H7 (cell line): ENCODE data around the gene SEC61B. TPM values are rescaled to one million over a fixed set of nuclear protein-coding genes. Genes with fewer than 3 reads are reported as not detected.
"Not testable (repeated sequence)": the region's sequence is repeated elsewhere in the genome, so short reads cannot be mapped to it uniquely, and the experiment has no call there.

Experiments used
- DNase-seq: peaks from one replicate; pipeline ENCODE4 v3.0.0; 2012
- H3K27me3 ChIP-seq: 2 replicates; pipeline ENCODE4 v1.6.0; 2011; ENCODE audit warnings: mild to moderate bottlenecking, low read length; ENCODE audit not compliant: control insufficient read depth, insufficient read depth
- H3K36me3 ChIP-seq: replicated peaks from 2 replicates; pipeline ENCODE4 v1.5.1; 2011; ENCODE audit warnings: low read length; ENCODE audit not compliant: control insufficient read depth, insufficient read depth
- H3K4me3 ChIP-seq: 2 replicates; pipeline ENCODE4 v1.5.1; 2011; ENCODE audit warnings: low read depth, mild to moderate bottlenecking, control low read depth, low read length, moderate library complexity; ENCODE audit not compliant: insufficient read depth
- total RNA-seq: library from RNA; depleted of rRNA; stranded (reverse); fragments of >200 nt; shearing (Covaris generic); gene quantifications from 2 replicates; pipeline ENCODE4 v1.2.3, GENCODE V29; 2014

Gene SEC61B
- total RNA-seq, 1 experiment from 2014 or later, result 150 TPM

DNA sequence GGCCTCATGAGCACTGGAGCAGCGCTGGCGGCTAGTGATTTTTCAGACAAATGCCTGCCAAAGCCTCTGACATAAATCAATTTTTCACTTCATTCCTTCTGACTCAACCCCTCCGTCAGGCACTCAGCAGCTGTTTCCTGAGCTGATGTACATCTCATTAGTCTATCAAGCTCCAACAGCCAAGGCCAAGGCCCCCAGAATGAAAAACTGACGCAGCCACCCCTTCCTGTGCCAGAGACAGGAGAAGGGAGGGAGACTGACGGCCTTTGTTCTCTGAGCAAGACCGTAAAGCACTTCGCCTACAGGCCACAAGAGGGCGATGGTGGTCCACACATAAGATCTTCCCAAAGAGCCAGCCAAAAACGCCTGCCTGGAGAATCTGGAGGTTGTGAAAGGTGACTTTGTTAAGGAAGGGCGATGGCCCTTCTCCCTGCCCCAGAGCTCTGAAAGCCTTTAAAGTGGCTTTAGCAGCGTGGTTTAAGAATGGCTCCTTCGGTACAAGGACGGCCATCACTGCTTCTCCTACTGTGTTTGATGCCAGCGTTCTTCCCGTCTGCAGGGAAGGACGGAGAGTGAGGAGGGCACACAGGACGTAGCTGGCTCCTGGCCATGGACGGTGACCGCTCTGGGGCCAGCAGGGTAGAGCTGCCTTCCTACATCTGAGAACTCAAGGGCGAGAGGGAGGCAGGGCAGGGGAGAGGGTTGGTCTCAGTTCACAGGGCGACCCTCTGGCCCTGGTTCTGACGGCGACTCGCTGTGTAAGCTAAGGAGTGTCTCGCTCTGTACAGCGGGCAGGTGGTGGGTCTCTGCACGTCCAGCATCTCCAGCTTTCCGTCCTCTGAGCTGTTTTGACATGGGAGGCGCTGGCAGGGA, 37.4 kb upstream of the SEC61B start:
- no peaks in the 10 kb centered on the region for H3K36me3 ChIP-seq
- no peak overlapping the region for H3K4me3 ChIP-seq

GRCh38 chr9:99185348-99185632, 36.8 kb upstream of the SEC61B start:
- DNase-seq, result no peak
- Histone ChIP-seq H3K27me3 (no peaks in the 10 kb centered on the region), H3K4me3 (no peak overlapping the region), H3K36me3 (no peaks in the 10 kb centered on the region)

More for the DNA sequence above, 37.4 kb upstream of the SEC61B start:
- H3K27me3 ChIP-seq, result no peaks in the 10 kb centered on the region
- DNase-seq, result peak; percentile 87

DNA sequence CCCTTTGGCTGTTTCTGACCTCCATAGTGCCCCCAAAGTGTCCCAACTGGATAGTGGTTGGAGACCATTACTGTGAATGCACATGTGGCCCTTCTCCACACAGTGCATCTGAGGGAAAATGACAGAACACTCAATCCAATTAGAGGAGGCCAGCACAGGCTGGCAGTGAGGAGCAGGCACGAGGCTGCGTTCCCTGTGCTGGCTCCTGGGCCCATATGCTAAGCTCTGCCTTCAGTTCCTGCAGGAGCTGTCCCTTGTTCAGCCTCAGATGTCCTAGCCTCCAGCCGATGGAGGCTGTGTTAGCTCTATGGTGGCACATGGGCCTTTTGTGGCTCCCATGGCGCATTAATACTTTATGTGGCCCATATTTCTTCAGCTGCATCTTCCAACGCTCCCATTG, 36.1 kb upstream of the SEC61B start:
- Histone ChIP-seq H3K36me3 (no peaks in the 10 kb centered on the region), H3K4me3 (no peak overlapping the region), H3K27me3 (no peaks in the 10 kb centered on the region)
- DNase-seq, result no peak

DNA sequence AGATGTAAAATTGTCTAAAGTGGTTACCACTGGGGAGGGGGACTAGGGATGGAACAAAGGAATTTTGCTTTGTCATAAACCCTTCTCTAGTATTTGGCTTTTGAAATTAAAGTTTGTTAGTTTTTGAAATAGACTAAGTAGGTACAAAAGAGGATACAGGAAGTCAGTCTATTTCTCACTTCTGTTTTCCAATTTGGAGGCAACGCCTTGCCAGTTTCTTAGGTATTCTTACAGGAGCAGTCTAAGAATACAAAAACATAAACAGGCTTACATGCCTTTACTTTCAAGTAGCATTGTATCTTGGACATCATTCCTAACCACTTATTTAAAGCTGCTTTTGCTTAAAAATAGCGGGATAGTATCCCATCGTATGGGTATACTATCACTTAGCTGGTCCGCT, 34.8 kb upstream of the SEC61B start:
- no peaks in the 10 kb centered on the region for H3K27me3 ChIP-seq
- DNase-seq, result no peak

GRCh38 chr9:99189186-99189585, 32.9 kb upstream of the SEC61B start:
- Histone ChIP-seq H3K4me3 (no peak overlapping the region), H3K27me3 (no peaks in the 10 kb centered on the region), H3K36me3 (no peaks in the 10 kb centered on the region)
- DNase-seq, result no peak

More for the DNA sequence above, 34.8 kb upstream of the SEC61B start:
- Histone ChIP-seq H3K4me3 (no peak overlapping the region), H3K36me3 (no peaks in the 10 kb centered on the region)

DNA sequence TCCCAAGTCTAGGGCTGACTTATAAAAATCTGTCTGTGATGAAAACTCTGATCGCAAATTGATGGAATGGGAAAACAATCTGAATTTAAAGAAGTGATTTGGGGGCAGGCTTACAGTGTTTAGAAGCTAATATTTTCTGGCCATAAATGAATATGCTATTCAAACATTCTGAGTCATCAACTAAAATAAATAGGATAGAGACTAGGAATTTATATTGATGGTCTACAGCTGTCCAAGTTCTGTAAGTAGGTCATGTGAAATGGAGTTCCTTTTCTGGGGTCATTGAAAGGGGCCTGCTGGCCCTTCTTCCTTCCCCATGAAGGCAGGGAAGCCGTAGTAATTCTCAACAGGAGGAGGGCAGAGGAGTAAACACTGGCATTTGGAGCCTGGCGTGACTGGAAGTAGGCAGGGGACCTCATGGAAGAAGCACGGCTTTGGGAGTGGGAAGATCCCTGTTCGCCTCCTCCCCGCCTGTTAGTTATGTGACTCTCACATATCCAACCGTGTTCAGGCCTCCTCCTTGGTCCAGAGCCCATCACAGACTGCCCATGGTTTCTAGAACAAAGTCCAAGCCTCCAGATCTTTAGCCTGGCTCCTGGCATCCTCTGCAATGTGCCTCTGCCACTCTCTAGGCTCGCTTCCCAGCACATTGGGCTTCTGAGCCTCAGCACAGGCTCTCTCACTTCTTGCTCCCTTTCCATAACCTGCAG, 32.0 kb upstream of the SEC61B start:
- no peak overlapping the region for H3K4me3 ChIP-seq
- no peaks in the 10 kb centered on the region for H3K36me3 ChIP-seq
- no peaks in the 10 kb centered on the region for H3K27me3 ChIP-seq

DNA sequence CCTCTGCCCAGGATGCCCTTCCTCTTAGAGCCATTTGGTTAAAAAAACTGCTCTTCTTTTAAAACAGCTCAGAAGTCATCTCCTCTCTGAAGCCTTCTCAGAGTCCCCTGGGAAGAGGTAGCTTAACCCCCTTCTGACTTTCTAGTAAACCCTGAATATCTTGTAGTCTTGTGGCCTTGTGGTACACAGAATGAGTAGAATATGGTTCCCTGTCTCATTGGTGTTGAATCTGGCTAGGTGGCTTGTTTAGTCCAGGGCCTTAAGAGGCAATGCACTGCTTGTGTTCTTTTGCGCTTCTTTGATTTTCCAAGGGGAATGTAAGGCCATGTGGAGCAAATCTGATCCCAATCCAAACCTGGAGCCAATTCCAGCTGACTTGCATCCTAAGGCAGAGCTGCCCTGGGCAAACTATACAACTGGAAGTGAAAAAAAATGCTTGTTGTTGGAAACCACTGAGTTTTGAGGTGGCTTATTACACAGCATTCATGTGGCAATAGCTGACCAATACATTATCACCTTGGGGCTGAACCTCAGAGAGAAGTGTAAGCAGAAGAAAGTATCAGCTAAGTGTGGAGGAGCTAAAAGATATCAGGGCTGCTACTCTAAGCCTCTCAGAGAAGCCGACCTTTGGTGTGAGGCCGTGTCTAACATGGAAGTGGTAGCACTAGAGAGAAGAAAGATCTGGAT, 31.3 kb upstream of the SEC61B start:
- Histone ChIP-seq H3K4me3 (no peak overlapping the region), H3K36me3 (no peaks in the 10 kb centered on the region), H3K27me3 (no peaks in the 10 kb centered on the region)
- no peak for DNase-seq

More for the DNA sequence above, 32.0 kb upstream of the SEC61B start:
- DNase-seq, result no peak

DNA sequence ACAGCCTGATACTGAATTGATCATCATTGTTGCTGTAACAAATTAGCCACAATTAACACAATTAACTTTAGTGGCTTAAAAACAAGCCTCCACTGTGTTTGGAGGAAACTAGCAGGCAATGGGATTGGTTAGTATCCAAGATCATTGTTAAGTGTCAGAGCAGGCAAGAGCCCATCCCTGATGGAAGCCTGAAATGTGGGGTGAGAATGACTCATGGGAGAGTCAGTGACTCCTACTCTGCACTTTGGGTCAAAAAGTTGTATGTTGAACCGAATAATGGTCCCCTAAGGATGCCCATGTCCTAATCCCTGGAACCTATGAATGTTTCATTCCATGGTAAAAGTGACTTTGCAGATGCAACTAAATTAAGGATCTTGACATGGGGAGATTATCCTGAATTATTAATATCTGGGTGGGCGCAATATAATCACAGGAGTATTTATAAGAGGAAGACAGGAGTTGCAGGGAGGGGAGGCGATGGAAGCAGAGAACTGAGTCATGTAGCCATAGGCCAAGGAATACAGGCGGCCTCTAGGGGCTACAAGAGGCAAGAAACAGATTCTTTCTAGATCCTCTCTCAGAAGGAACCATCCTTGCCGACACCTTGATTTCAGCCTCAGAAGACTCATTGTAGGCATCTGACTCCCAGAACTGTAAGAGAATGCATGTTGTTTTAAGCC, 29.2 kb upstream of the SEC61B start:
- no peak for DNase-seq
- no peak overlapping the region for H3K4me3 ChIP-seq

GRCh38 chr9:99193466-99193821, 28.6 kb upstream of the SEC61B start:
- Histone ChIP-seq H3K27me3 (no peaks in the 10 kb centered on the region), H3K36me3 (no peaks in the 10 kb centered on the region), H3K4me3 (no peak overlapping the region)
- DNase-seq, result no peak

More for the DNA sequence above, 29.2 kb upstream of the SEC61B start:
- Histone ChIP-seq H3K36me3 (no peaks in the 10 kb centered on the region), H3K27me3 (no peaks in the 10 kb centered on the region)

DNA sequence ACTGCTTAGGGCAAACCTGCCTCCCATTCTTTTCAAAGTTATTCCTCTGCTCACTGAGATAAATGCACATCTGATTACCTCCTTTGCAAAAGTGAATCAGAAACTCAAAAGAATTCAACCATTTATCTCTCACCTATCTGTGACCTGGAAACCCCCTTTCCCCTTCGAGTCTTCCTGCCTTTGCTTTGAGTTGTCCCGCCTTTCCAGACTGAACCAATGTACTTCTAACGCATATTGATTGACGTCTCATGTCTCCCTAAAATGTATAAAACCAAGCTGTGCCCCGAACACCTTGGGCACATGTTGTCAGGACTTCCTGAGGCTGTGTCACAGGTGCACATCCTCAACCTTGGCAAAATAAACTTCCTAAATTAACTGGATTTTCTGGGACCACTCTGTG, 25.6 kb upstream of the SEC61B start:
- DNase-seq, H3K4me3 ChIP-seq, H3K36me3 ChIP-seq, H3K27me3 ChIP-seq: not testable (repeated sequence)

- Histone ChIP-seq H3K36me3 (no peaks in the 10 kb centered on the region), H3K27me3 (no peaks in the 10 kb centered on the region), H3K4me3 (no peak overlapping the region)
- no peak for DNase-seq
Observed at GRCh38 chr9:99197124-99197630, 24.9 kb upstream of the SEC61B start.

DNA sequence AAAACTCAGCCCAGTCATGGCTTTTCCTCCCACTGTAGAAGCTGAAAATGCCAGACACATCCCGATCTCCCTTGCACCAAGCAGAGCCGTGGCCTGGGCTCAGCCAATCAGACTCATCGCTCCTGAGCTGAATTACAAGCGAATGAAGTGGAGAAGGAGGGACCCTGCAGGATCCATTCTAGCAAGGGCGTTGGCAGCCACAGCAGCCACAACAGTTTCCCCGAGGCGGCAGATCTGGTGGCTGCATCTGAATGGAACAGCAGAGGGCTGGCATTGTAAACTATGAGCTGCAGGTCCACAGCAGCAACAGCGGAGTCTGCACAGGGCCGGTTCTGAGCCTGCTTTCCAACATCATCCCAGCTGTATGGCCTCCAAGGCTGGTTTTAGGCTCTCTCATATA, 24.1 kb upstream of the SEC61B start:
- no peaks in the 10 kb centered on the region for H3K27me3 ChIP-seq
- DNase-seq, result peak; percentile 35
- H3K36me3 ChIP-seq, result no peaks in the 10 kb centered on the region
- no peak overlapping the region for H3K4me3 ChIP-seq

DNA sequence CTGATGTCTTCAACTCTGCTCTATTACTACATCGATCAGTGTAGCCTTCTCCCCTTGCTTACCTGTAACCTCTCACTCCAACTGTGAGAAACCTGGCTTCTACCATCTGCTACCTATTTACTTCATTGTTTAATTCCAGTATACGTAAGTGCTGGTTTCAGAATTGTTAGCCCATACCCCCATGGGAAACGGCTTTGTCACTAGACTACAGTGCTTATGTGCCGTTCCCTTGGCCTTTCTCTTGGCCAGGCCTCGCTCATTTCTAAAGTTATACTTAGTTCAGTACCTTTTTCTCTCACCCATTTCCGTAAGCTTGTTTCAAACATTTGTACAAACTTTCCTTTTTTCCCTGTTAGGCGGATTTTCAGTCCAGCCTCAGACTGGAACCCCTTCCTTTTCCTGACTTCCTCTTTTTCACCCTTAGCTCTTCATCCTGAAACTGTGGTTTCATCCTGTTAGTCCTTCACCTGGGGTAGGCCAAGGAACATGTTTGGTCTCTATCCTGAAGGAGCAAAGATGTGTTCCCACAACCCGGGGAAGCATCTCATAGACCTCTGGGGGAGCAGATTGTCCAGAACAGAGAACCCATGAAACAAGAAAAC, 22.0 kb upstream of the SEC61B start:
- H3K27me3 ChIP-seq, result no peaks in the 10 kb centered on the region
- no peak overlapping the region for H3K4me3 ChIP-seq
- no peaks in the 10 kb centered on the region for H3K36me3 ChIP-seq
- no peak for DNase-seq

DNA sequence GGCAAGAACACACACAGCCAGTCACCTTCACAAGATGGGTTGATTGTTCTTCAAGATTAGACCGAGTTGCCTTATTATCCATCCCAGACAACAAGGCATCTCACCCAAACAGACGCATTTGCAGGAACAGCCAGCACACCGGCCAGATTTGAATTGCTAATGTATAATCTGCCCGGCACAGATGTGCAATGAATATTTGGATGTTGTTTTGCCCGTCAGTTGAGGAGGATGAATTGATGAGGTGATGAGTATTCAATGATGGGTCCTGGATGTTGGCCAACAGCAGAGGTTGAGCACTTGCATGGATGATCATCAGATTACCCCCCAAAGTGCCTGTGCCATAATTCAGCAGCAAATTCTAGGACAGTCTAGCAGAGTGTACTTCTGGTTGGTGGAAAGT, 20.5 kb upstream of the SEC61B start:
- H3K27me3 ChIP-seq, result no peaks in the 10 kb centered on the region
- no peak for DNase-seq
- no peak overlapping the region for H3K4me3 ChIP-seq
- H3K36me3 ChIP-seq, result no peaks in the 10 kb centered on the region
